OCI-LY1 (cell line): ENCODE results near the gene TGM2.

Source experiments
- EZH2 ChIP-seq: fragments of 200-600 bp; sonication (generic), shearing (Covaris generic); IDR thresholded peaks from 2 replicates; pipeline ENCODE4 v1.8.0; 2017; ENCODE audit warnings: borderline replicate concordance, mixed run types, mild to moderate bottlenecking, antibody characterized with exemption, low read length, moderate library complexity, mixed read lengths
- TF ChIP-seq, protein P1 (sequence below): fragments of 200-600 bp; sonication (generic), shearing (Covaris generic); IDR thresholded peaks from 2 replicates; pipeline ENCODE4 v1.5.1; 2017; ENCODE audit warnings: mild to moderate bottlenecking, antibody characterized with exemption, low read length, moderate library complexity, mixed read lengths

DNA sequence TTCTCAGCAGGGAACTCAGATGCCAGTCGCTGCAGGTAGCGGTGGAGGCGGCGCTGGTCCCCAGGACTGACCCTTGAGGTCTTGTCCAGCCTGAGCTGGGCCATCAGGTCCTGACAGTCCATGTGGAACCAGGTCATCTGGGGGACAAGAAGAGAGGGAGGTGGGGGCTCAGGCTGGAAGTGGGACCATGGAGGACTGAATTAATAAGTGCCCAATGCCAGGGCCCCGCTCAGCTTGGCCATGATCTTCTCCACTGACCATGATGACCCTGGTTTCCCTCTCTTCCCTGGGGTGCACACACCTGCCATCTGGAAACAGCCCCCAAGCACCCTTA is 48.5 kb upstream of the TGM2 start:
- no peak for TF ChIP-seq EZH2
- TF ChIP-seq, protein P1, sequence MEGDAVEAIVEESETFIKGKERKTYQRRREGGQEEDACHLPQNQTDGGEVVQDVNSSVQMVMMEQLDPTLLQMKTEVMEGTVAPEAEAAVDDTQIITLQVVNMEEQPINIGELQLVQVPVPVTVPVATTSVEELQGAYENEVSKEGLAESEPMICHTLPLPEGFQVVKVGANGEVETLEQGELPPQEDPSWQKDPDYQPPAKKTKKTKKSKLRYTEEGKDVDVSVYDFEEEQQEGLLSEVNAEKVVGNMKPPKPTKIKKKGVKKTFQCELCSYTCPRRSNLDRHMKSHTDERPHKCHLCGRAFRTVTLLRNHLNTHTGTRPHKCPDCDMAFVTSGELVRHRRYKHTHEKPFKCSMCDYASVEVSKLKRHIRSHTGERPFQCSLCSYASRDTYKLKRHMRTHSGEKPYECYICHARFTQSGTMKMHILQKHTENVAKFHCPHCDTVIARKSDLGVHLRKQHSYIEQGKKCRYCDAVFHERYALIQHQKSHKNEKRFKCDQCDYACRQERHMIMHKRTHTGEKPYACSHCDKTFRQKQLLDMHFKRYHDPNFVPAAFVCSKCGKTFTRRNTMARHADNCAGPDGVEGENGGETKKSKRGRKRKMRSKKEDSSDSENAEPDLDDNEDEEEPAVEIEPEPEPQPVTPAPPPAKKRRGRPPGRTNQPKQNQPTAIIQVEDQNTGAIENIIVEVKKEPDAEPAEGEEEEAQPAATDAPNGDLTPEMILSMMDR: no peak
